ENCODE measurements around the gene DNAJC2.
A peak's percentile ranks its signal among the peaks of the same experiment; 100 is the strongest.

The DNAJC2 gene, protein sequence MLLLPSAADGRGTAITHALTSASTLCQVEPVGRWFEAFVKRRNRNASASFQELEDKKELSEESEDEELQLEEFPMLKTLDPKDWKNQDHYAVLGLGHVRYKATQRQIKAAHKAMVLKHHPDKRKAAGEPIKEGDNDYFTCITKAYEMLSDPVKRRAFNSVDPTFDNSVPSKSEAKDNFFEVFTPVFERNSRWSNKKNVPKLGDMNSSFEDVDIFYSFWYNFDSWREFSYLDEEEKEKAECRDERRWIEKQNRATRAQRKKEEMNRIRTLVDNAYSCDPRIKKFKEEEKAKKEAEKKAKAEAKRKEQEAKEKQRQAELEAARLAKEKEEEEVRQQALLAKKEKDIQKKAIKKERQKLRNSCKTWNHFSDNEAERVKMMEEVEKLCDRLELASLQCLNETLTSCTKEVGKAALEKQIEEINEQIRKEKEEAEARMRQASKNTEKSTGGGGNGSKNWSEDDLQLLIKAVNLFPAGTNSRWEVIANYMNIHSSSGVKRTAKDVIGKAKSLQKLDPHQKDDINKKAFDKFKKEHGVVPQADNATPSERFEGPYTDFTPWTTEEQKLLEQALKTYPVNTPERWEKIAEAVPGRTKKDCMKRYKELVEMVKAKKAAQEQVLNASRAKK

DNA sequence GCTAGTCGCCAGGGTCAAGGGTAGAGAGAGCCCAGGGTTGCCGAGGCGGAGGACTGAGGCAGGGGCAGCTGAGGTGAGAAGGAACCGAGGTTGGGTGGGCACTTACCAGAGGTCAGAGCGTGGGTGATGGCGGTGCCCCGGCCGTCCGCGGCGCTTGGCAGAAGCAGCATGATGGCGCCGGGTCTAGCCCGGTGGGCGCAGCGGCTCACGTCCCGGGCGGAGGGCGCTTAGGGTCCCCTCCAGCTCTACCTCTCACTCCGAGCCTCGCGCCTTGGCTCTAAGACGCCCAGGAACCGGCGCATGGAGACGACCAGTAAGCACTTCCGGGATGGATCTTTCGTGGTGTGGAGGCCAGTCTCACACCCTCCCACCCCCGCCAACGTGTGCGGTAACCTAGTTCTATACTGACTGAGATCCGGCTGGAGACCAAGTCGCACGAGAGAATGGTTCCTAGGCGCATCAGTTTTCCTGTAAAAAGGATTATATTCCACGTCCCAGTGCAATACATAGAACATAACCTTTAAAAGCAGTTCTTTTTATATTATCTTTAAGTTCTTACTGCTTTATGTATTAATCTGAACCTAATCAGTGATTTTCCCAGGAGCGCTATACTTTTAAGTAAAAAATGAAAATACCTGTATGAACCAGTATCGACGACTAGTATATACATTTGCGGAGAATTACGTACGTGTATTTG is at the start of gene DNAJC2:
DNAJC2 (minus strand) TSS at position 315 of the 697 bp plus-strand sequence; CDS start at position 170, 145 bp downstream.
- no peak for TF ChIP-seq ZNF274 (IDR thresholded peaks at IDR 0.05; ENCODE audit: low read depth, low read length)
- H3K4me3 ChIP-seq (ENCODE audit: low read length), result peak within 1 kb of the TSS; percentile 82

DNA sequence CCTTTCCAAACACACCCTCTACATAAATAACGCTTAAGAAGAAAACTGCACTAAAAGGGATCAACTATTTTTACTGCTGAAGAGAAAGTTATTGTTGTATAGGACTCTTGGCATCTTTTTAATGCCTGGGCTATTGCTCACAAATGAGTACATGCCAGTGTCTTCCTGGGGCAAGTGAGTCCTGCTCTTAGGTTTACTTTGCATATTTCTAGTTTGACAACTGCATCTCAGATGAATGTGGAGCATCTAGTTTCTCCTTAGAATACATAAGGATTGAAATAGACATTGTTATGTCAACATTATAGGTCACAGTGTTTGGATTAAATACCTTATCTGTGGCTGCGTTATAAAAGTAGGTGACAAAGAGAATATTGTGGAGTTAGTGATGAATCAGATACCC is 47.4 kb upstream of the DNAJC2 start:
- TF ChIP-seq ZNF274 (IDR thresholded peaks at IDR 0.05; ENCODE audit: low read depth, low read length), result no peak
- H3K4me3 ChIP-seq (ENCODE audit: low read length), result no peak overlapping the region

DNA sequence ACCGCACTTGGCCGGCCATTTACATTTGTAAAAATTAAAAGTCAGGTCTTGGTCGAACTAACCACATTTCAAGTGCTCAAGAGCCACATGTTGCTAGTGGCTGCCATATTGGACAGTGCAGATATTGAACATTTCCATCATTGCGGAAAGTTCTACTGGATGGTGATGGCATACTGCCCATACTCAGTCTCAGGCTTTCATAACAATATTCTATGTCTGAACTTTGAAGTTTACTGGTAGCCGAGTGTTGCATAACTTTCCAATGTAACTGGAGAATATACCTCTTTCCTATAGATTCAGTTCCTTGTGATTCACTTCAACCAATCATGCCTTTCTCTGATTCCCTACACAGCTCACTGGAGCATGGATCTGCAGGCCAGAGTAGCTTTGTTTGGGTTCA is 46.6 kb upstream of the DNAJC2 start:
- H3K4me3 ChIP-seq (ENCODE audit: low read length), result no peak overlapping the region
- TF ChIP-seq ZNF274 (IDR thresholded peaks at IDR 0.05; ENCODE audit: low read depth, low read length), result no peak

DNA sequence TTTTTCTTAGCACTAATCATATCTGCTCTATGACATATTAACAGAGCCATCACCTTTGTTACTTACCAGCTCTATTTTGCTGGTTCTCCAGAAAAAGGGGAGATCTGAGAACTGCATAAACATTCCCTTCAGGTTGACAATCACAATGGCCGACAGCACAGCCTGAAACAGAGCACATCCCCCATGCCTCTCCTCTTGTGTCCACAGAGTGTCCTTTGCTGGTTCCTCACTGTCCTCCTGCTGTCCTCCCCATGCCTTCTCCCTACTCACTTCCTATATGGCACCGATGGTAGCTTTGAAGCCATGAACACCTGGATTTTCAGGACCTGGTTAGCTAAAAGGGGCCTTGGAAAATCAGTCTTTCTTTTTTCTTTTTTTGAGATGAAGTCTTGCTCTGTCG is 44.7 kb upstream of the DNAJC2 start:
- TF ChIP-seq ZNF274 (IDR thresholded peaks at IDR 0.05; ENCODE audit: low read depth, low read length), result no peak
- H3K4me3 ChIP-seq (ENCODE audit: low read length), result no peak overlapping the region

DNA sequence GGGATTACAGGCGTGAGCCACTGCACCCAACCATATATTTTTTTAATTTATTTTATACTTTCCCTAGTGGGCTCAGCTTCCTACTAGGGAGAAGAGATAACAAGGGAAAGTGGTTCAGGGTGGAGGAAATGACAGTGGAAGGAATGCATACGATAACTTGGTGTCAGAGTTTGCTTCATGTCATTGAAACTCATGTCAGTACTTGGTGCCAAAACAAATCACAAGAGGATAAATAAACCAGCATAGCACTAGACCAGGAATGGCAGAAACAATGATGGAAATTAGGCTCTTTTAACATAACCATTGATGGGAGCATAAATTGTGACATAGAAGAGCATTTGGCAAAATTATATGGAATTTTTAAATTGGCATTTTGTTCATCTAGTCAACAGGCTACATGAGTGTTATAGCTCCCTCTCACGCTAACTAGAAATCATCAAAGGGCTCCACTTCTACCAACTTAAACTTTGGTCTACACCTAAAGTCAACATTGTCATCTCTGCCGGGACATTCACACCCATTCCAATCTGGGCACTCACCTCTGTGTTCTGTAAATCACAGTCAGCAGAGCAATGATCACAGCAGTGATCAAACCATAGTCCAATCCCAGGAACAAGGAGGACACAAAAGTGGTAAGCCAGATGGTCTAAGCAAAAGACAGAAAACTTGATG is 44.0 kb upstream of the DNAJC2 start:
- no peak overlapping the region for H3K4me3 ChIP-seq (ENCODE audit: low read length)
- TF ChIP-seq ZNF274 (IDR thresholded peaks at IDR 0.05; ENCODE audit: low read depth, low read length), result no peak

DNA sequence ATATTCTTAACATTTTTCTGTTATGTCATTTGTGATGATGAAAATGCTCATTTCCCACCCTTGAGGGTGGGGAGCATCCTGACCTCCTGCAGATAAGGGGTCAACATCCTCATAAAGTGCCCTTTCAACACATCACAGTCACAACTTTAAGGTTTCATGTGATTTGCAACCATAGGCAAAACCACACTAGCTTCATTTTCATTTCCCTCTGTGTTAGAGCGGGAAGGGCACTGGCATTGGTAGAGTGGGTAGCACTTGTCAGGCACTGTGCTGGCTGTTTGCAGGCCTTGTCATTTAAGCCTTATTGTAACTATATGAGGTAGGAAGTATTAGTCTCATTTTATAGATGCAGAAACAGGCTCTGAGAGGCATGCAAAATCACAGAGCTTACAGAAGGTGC is 42.7 kb upstream of the DNAJC2 start:
- no peak for TF ChIP-seq ZNF274 (IDR thresholded peaks at IDR 0.05; ENCODE audit: low read depth, low read length)
- no peak overlapping the region for H3K4me3 ChIP-seq (ENCODE audit: low read length)

DNA sequence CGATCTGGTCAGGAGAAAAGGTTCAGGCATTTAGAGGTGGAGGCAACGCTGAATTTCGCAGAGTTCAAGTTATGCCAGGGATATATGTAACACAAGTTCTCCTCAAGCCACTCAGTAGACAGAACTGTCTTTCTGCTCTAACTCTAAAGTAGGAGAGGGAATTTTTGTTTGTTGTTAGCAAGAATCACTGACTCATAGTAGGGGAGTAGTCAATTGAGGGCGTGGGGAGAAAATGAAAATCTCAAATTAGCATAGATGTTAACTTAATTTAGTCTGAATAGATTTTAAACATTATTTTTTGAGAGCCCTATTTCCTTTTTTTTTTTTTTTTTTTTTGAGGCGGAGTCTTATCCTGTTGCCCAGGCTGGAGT is 37.5 kb upstream of the DNAJC2 start:
- no peak overlapping the region for H3K4me3 ChIP-seq (ENCODE audit: low read length)
- no peak for TF ChIP-seq ZNF274 (IDR thresholded peaks at IDR 0.05; ENCODE audit: low read depth, low read length)

DNA sequence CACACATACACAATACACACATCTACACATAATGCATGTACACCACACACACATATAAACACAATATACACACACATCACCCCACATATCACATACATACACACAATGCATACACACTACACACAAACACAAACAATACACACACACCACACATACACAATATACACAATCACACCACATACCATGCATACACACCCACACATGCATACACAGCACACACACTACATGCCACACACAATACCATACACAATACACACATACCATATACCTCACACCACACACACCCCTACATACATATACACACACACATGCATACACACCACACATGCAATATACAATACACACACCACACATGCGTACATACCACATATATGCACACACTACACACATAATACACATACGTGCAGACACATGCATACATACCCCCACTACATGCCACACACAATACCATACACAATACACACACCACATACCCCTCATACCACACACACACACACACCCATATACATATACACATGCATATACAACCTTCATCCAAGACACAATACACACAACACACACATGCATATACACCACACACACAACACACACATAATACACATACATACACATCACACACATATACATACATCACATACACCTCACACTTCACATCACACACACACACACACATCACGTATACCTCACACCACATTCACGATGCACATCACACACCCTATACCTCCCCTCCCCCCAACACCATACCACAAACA is 36.9 kb upstream of the DNAJC2 start:
- no peak for TF ChIP-seq ZNF274 (IDR thresholded peaks at IDR 0.05; ENCODE audit: low read depth, low read length)
- H3K4me3 ChIP-seq (ENCODE audit: low read length), result no peak overlapping the region

DNA sequence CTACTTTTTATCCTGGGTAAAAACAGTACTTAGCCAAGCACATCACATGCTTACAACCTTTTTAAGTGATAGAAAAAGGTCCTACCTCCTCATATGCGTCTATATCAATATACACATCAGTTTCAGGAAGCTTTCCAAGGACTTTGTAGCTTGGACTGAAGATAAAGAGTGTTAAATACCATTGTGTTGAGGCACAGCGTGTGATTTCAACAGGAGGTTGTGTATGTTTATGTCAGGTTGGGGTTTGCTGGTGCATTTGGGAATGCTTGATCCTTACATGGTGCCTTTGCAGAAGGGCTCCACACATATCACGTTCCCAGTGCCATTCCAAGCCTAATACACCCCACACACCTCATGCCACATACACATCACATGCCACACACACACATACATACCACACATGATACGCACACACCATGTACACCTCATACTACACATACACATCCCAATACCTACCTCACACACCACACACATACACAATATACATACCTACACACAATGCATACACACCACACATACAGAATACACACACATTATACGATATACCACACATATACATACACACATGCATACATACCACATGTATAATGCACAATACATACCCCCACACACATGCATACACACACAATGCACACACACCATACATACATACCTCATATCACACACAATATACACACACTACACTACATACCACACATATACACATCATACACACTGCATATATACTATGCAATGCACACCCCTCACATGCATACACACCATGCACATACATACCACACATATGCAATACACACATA is 36.0 kb upstream of the DNAJC2 start:
- TF ChIP-seq ZNF274 (IDR thresholded peaks at IDR 0.05; ENCODE audit: low read depth, low read length), result no peak

DNA sequence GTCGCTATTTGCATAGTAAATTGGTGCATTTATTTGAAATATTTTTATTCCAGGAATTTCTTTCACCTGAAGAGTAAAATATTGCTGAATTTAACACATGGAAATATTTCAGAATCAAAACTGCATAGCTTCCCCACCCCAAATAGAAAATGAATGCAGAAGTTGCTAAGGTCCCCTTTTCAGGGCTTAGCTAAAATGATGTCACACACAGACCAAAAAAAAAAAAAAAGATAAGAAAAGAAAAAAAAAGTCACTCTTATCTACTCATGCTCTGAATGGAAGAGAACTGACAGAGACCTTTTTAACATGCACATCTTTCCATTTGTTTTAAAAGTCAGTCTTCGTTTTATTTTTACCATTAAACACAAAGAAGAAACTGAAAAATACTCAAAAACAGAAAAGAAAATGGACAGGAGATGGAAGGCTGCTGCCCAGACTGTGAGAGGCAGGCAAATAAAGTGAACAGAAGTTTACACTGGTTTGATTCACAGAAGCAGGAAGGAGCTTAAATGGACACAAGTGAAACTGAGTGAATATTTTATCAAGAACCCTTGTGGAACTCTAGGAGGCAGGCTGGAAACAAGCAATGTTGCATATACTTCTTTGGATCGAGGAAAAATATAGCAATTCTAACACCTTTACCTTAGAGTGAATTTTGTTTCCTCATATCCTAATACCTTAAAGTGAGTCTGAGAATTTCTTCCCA is 34.9 kb upstream of the DNAJC2 start:
- no peak overlapping the region for H3K4me3 ChIP-seq (ENCODE audit: low read length)
- TF ChIP-seq ZNF274 (IDR thresholded peaks at IDR 0.05; ENCODE audit: low read depth, low read length), result no peak

More for the DNA sequence above, 36.0 kb upstream of the DNAJC2 start:
- no peak overlapping the region for H3K4me3 ChIP-seq (ENCODE audit: low read length)

DNA sequence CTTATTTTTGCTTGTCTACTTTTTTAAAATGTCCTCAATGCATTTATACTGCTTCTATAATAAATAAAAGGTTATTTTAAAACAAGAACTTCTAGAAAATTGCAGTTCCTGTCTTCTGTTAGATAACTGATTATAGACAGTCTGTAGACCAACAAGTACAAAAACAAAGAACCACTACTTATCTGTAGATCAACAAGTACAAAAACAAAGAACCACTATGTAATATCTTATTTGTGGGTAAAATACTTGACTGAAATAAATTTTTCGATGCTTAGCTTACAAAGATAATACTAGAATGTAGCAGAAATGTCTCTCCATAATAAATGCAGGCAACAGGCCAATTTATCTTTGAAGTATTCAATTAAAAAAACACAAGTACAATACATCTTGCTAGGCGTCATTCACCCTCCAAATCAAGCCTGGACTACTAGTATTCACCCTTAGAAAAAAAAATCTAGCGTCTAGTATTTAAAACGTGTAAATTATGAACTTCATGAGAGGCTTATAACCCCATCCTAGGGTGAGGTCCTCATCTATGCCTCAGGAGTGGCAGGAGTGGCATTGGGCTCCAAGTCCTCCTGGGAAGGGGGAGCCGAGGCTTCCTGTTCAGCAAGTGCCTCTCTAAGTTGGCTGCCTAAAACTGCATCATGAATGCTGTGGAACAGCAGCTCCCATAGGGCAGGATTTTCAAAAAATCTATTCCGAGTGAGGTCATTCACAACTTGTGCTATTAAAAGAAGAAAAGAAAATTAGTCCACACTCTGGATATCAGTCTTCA is 29.5 kb upstream of the DNAJC2 start:
- TF ChIP-seq ZNF274 (IDR thresholded peaks at IDR 0.05; ENCODE audit: low read depth, low read length), result no peak
- H3K4me3 ChIP-seq (ENCODE audit: low read length), result no peak overlapping the region

DNA sequence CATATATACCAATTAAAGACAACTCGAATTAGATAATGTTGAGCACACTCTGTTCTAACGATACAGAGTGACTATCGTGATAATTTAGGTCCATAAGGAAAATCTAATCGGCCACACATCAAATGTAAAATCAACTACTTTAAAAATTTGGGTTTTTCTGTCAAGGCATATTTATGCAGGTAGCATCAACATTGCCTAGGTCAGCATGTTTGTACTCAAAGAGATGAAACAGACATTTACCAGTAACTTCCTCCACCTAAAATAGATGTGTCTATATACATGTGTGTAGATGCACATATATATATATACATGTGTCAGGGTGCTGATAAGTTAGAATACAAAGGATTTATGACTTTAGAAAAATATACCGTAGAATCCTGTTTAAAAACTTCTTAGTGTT is 24.9 kb upstream of the DNAJC2 start:
- H3K4me3 ChIP-seq (ENCODE audit: low read length), result no peak overlapping the region
- no peak for TF ChIP-seq ZNF274 (IDR thresholded peaks at IDR 0.05; ENCODE audit: low read depth, low read length)
